Renal cortical epithelial cell (primary cell): Measurements from ENCODE around the gene MAP3K19. TPM values are rescaled to one million over a fixed set of nuclear protein-coding genes. Genes with fewer than 3 reads are reported as not detected.

Source experiments
- DNase-seq: peaks from one replicate; pipeline ENCODE4 v3.0.0-alpha.2; 2011; ENCODE audit warnings: low read depth
- total RNA-seq: library from RNA; depleted of rRNA; stranded (reverse); fragments of >200 nt; gene quantifications from 2 replicates; pipeline ENCODE4 v1.2.3, GENCODE V29; 2014

MAP3K19 gene
- total RNA-seq, 1 donor from 2014 or later = not detected

- DNase-seq = peak; percentile 19
Measured at GRCh38 chr2:134927195-134927594, 120.1 kb downstream of the MAP3K19 start.

GRCh38 chr2:134926231-134926931 lies 120.9 kb downstream of the MAP3K19 start:
- peak; percentile 55 for DNase-seq

GRCh38 chr2:134924912-134925311 lies 122.3 kb downstream of the MAP3K19 start:
- no peak for DNase-seq

GRCh38 chr2:134919341-134920210 lies 127.7 kb downstream of the MAP3K19 start:
- DNase-seq = peak; percentile 11

- peak; percentile 95 for DNase-seq
Measured at GRCh38 chr2:134918526-134919340, 128.5 kb downstream of the MAP3K19 start, which contains the start of gene CCNT2. Gene CCNT2 (plus strand): TSS chr2:134918822. CDS start chr2:134918855, 33 bp downstream.

- DNase-seq = peak; percentile 78
Measured at GRCh38 chr2:134917888-134918525, 129.2 kb downstream of the MAP3K19 start.

- no peak for DNase-seq
Measured at GRCh38 chr2:134917360-134917865, 129.8 kb downstream of the MAP3K19 start.

Other genes starting within 250 kb of the MAP3K19 start
- gene ACMSD, start 208.8 kb downstream of the MAP3K19 start, total RNA-seq = 3.3 and 21.7 TPM in 2 replicates
- gene CCNT2, start 128.6 kb downstream of the MAP3K19 start, total RNA-seq = 18.9 and 38.2 TPM in 2 replicates
- gene RAB3GAP1, start 4.8 kb upstream of the MAP3K19 start, total RNA-seq = 75.2 and 95.4 TPM in 2 replicates